ENCODE measurements around the gene DAPK1. TPM values are rescaled to one million over a fixed set of nuclear protein-coding genes. Genes with fewer than 3 reads are reported as not detected.

The DAPK1 gene
- total and polyA plus RNA-seq, 8 donors: 9.0 to 88.7 (median 50.7) TPM

DNA sequence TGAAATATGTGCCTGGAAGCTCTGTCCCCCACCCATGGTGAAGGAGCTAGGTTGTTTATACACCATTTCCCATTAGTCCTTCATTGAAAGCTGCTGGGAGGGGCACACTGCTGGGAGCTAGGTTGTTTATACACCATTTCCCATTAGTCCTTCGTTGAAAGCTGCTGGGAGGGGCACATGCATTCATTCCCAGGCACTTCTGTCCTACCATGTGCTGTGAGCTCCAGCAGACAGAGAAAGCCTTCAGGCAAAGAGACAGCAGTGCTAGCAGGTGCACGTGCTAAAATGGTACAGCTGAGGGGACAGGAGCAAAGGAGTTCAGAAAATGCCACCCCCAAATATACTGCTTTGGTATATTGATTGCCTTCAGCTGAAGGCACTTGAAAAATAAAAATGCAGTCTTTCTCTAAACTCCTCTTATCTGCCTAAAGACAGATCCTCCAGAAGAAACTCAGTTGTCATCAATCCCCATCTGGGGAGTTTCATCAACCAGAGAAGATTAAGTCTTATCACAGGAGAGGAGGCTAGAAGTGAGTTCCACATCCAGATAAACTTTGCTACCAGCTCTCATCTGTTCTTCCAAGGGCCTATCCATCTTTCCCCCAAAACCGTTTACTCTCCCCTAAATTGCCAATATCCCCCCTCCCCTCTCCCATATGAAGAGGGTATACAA lies 27.7 kb upstream of the DAPK1 start:
- Histone ChIP-seq H3K9me3 (no peaks in the 10 kb centered on the region), H3K4me3 (no peak overlapping the region), H3K27me3 (no peaks in the 10 kb centered on the region), H3K4me1 (peaks cover 0 to 6% (median 3%) of the 10 kb centered on the region in 4 donors), H3K36me3 (no peaks in the 10 kb centered on the region), H3K27ac (no peak overlapping the region)
- intact Hi-C loops (cut with DNase I; ENCODE audit: low total_unique reads): no loop called here
- TF ChIP-seq, protein P1, sequence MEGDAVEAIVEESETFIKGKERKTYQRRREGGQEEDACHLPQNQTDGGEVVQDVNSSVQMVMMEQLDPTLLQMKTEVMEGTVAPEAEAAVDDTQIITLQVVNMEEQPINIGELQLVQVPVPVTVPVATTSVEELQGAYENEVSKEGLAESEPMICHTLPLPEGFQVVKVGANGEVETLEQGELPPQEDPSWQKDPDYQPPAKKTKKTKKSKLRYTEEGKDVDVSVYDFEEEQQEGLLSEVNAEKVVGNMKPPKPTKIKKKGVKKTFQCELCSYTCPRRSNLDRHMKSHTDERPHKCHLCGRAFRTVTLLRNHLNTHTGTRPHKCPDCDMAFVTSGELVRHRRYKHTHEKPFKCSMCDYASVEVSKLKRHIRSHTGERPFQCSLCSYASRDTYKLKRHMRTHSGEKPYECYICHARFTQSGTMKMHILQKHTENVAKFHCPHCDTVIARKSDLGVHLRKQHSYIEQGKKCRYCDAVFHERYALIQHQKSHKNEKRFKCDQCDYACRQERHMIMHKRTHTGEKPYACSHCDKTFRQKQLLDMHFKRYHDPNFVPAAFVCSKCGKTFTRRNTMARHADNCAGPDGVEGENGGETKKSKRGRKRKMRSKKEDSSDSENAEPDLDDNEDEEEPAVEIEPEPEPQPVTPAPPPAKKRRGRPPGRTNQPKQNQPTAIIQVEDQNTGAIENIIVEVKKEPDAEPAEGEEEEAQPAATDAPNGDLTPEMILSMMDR (IDR thresholded peaks at IDR 0.05): no peak
- TF ChIP-seq POLR2A (IDR thresholded peaks at IDR 0.05): no peak
- 59 to 68% (median 60%) methylated on average over 3 of the region's 3 CpGs for WGBS, 5 donors
- no peak for DNase-seq

DNA sequence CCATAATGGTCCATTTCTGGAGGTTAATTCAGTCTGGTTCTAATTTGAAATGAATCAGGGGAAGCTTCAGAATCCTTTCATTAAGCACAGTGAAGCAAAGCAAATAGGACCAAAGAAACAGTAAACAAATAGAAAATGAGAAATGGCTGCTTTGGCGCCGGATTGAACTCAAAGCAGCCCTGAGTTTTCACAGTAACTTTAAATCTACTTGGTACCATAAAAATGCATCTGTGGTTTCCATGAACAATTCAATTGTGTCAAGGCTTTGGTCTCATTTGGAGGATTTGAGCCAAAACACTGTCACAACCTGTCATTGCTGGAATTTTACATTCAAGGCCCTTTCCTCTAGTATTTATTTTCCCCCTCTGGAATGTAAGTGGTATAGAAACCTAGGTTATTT lies 25.9 kb upstream of the DAPK1 start:
- Histone ChIP-seq H3K27ac (no peak overlapping the region), H3K36me3 (no peaks in the 10 kb centered on the region), H3K27me3 (no peaks in the 10 kb centered on the region), H3K4me3 (no peak overlapping the region), H3K9me3 (no peaks in the 10 kb centered on the region), H3K4me1 (no peaks in the 10 kb centered on the region)
- 56 to 77% (median 72%) methylated on average over 2 of the region's 2 CpGs for WGBS, 5 donors
- TF ChIP-seq EP300 (IDR thresholded peaks at IDR 0.05) (no peak), POLR2A (IDR thresholded peaks at IDR 0.05) (no peak), POLR2AphosphoS5 (IDR thresholded peaks at IDR 0.05) (no peak)
- TF ChIP-seq, protein P1 (IDR thresholded peaks at IDR 0.05): no peak
- DNase-seq: no peak
- intact Hi-C loops (cut with DNase I; ENCODE audit: low total_unique reads): no loop called here

DNA sequence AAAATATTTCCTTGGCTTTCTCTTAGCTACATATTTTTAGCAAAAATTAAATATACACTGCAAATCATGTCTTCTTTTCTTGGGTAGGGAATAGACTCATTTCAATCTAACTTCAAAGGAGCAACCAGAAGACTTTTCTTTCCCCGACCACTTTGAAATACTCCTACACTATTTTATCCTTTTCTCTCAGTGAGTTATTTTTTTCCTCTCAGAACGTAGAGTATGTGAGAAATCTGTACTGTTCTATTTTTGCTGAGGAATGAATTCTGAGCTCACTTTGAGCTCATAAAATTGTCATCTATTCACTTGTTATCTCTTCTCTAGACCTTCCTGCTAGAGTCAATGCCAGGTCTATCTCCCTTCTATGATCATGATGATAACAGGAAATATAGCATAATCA lies 22.2 kb upstream of the DAPK1 start:
- Histone ChIP-seq H3K9me3 (no peaks in the 10 kb centered on the region), H3K36me3 (no peaks in the 10 kb centered on the region), H3K27me3 (no peaks in the 10 kb centered on the region), H3K4me1 (no peaks in the 10 kb centered on the region), H3K4me3 (no peak overlapping the region), H3K27ac (no peak overlapping the region)
- 66 to 82% (median 75%) methylated on average over 2 of the region's 2 CpGs for WGBS, 5 donors
- DNase-seq: no peak
- TF ChIP-seq POLR2AphosphoS5 (IDR thresholded peaks at IDR 0.05): no peak
- no peak for TF ChIP-seq POLR2A (IDR thresholded peaks at IDR 0.05)
- TF ChIP-seq, protein P1 (IDR thresholded peaks at IDR 0.05): no peak
- no peak for TF ChIP-seq EP300 (IDR thresholded peaks at IDR 0.05)
- intact Hi-C loops (cut with DNase I; ENCODE audit: low total_unique reads): loop anchor here (5.0 kb wide), 1 partner anchor 123 kb away; no protein-coding TSS in a partner anchor

DNA sequence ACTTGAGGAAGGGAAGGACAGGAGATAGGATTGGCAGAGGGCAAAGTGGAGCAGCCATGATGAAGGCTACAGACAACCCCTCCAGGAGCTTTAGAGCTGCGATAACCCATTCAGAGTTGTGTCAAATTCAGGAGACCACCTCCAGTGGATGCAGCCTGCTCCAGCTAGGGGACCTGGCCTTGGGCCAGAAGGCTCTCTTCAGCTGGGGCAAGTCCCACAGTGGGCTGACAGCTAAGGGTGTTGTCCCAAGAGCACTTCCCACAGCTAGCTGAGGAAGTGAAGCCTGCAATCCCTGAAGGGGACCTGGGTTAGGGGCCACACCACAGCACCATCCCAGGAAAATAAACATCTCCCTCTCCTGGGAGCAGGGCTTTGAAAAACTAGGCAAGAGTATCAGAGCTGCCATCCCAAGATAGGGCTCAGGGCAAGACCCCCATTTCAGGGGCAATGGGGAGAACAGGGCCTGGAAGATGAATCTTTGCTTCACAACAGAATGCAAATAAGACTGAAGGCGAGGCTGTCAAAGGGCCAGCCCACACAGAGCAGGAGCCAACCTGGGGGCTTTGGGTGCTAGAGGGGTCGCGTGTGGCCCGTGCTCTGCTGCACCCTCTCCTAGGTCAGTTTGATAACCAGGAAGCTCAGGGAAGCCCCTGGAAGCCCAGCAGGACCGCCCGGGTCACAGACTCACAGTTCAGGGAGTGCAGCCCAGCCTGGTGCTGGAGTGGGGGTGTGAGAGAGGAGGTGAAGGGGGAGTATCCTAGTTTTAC lies 19.3 kb upstream of the DAPK1 start:
- Histone ChIP-seq H3K4me3 (no peak overlapping the region), H3K27me3 (no peaks in the 10 kb centered on the region), H3K27ac (no peak overlapping the region), H3K4me1 (no peaks in the 10 kb centered on the region), H3K9me3 (no peaks in the 10 kb centered on the region), H3K36me3 (no peaks in the 10 kb centered on the region)
- 86 to 92% (median 87%) methylated on average over 7 of the region's 7 CpGs for WGBS, 5 donors
- intact Hi-C loops (cut with DNase I; ENCODE audit: low total_unique reads): loop anchor here (5.0 kb wide), 1 partner anchor 126 kb away; no protein-coding TSS in a partner anchor
- no peak for TF ChIP-seq POLR2AphosphoS5 (IDR thresholded peaks at IDR 0.05)
- TF ChIP-seq, protein P1 (IDR thresholded peaks at IDR 0.05): no peak
- TF ChIP-seq EP300 (IDR thresholded peaks at IDR 0.05): no peak
- no peak for TF ChIP-seq POLR2A (IDR thresholded peaks at IDR 0.05)
- no peak for DNase-seq

Data from stomach (tissue), 9 donors.